GM23248 (cell line): Measurements from ENCODE around the gene NME5. TPM values are rescaled to one million over a fixed set of nuclear protein-coding genes. Genes with fewer than 3 reads are reported as not detected.
"Not testable (repeated sequence)": the region's sequence is repeated elsewhere in the genome, so short reads cannot be mapped to it uniquely, and the experiment has no call there.

Experiments used
- DNase-seq: peaks from one replicate; pipeline ENCODE4 v3.0.0-alpha.2; 2015
- H2AFZ ChIP-seq: fragments of 200-600 bp; sonication (generic); 2 replicates; pipeline ENCODE4 v1.6.1; 2016; ENCODE audit warnings: antibody characterized with exemption
- H3F3A ChIP-seq: fragments of 200-600 bp; sonication (generic); 2 replicates; pipeline ENCODE4 v1.6.1; 2016; ENCODE audit warnings: mild to moderate bottlenecking, antibody characterized with exemption, mixed run types; ENCODE audit not compliant: insufficient read depth
- H3K27ac ChIP-seq: fragments of 200-600 bp; sonication (generic); 2 replicates; pipeline ENCODE4 v1.5.1; 2016; ENCODE audit warnings: mild to moderate bottlenecking
- H3K27me3 ChIP-seq: fragments of 200-600 bp; sonication (generic); replicated peaks from 2 replicates; pipeline ENCODE4 v1.6.1; 2016; ENCODE audit warnings: mild to moderate bottlenecking; ENCODE audit not compliant: insufficient read depth
- H3K36me3 ChIP-seq: fragments of 200-600 bp; sonication (generic); 2 replicates; pipeline ENCODE4 v1.6.1; 2016; ENCODE audit warnings: low read depth, mild to moderate bottlenecking
- H3K4me1 ChIP-seq: fragments of 200-600 bp; sonication (generic); 2 replicates; pipeline ENCODE4 v1.6.1; 2016; ENCODE audit warnings: mild to moderate bottlenecking; ENCODE audit not compliant: insufficient read depth
- H3K4me2 ChIP-seq: fragments of 200-600 bp; sonication (generic); one replicate; pipeline ENCODE4 v1.6.1; 2016; ENCODE audit warnings: mild to moderate bottlenecking; ENCODE audit not compliant: unreplicated experiment
- H3K4me3 ChIP-seq: fragments of 200-600 bp; sonication (generic); 2 replicates; pipeline ENCODE4 v1.5.1; 2016; ENCODE audit warnings: mild to moderate bottlenecking
- H3K79me2 ChIP-seq: fragments of 200-600 bp; sonication (generic); 2 replicates; pipeline ENCODE4 v1.6.1; 2016; ENCODE audit warnings: mild to moderate bottlenecking; ENCODE audit not compliant: insufficient read depth
- H3K9ac ChIP-seq: fragments of 200-600 bp; sonication (generic); 2 replicates; pipeline ENCODE4 v1.6.1; 2016; ENCODE audit warnings: mild to moderate bottlenecking
- H3K9me2 ChIP-seq: fragments of 200-600 bp; sonication (generic); 2 replicates; pipeline ENCODE4 v1.6.1; 2016; ENCODE audit warnings: mixed run types, mild to moderate bottlenecking, moderate library complexity; ENCODE audit not compliant: insufficient read depth
- H3K9me3 ChIP-seq: fragments of 200-600 bp; sonication (generic); one replicate; pipeline ENCODE4 v1.6.1; 2017; ENCODE audit warnings: low read depth
- H4K20me1 ChIP-seq: fragments of 200-600 bp; sonication (generic); 2 replicates; pipeline ENCODE4 v1.6.0; 2016; ENCODE audit not compliant: insufficient read depth
- EZH2 ChIP-seq: fragments of 200-600 bp; sonication (generic); IDR thresholded peaks from 2 replicates; pipeline ENCODE4 v1.6.1; 2018; ENCODE audit warnings: antibody characterized with exemption, mild to moderate bottlenecking; ENCODE audit not compliant: insufficient read depth, poor library complexity, severe bottlenecking
- EZH2phosphoT487 ChIP-seq: fragments of 200-600 bp; sonication (generic); IDR thresholded peaks from 2 replicates; pipeline ENCODE4 v1.6.1; 2018; ENCODE audit warnings: antibody characterized with exemption, moderate library complexity, mild to moderate bottlenecking, low read depth; ENCODE audit not compliant: insufficient read depth
- WGBS, 2 experiments: methylation state at CpG; one replicate each; pipeline ENCODE4 v1.1.6; 2015 to 2017; ENCODE audit warnings: low lambda C conversion rate in 2 of 2, low coverage in 1 of 2; ENCODE audit errors: missing lambda C conversion rate in 2 of 2; 5-methylcytosine and 5-hydroxymethylcytosine counted together
- in situ Hi-C: fragments of 300-500 bp; cut with MboI; formaldehyde crosslinking; loops from 2 replicates; pipeline ENCODE4 v1.15.0; 2020
- polyA plus RNA-seq: library from polyadenylated mRNA; unstranded; fragments of >200 nt; fragmentation: Nextera tagmentation; extraction: Ambion mirVana; gene quantifications from 2 replicates; pipeline ENCODE4 v1.2.1, GENCODE V29; 2016
- total RNA-seq: library from RNA; depleted of rRNA; stranded (reverse); fragments of >200 nt; shearing (Covaris generic); gene quantifications from 2 replicates; pipeline ENCODE4 v1.2.3, GENCODE V29; 2014

The NME5 gene
- total and polyA plus RNA-seq, 2 experiments from 2014 or later, result not detected

- H3K36me3 ChIP-seq, result no peaks in the 10 kb centered on the region
These were observed 61.1 kb downstream of the NME5 start for GRCh38 chr5:138078006-138078643.

GRCh38 chr5:138077064-138077696 lies 62.0 kb downstream of the NME5 start:
- Histone ChIP-seq H3K79me2 (no peaks in the 10 kb centered on the region), H2AFZ (peak overlapping the region; percentile 50), H3K9me3 (no peaks in the 10 kb centered on the region), H3K27me3 (no peaks in the 10 kb centered on the region), H3K4me1 (no peaks in the 10 kb centered on the region), H3K27ac (no peak overlapping the region), H3F3A (no peaks in the 10 kb centered on the region), H3K36me3 (no peaks in the 10 kb centered on the region), H3K9ac (no peak overlapping the region), H3K4me3 (no peak overlapping the region), H3K4me2 (no peak overlapping the region), H3K9me2 (no peaks in the 10 kb centered on the region), H4K20me1 (no peaks in the 10 kb centered on the region)
- TF ChIP-seq EZH2 (no peak), EZH2phosphoT487 (no peak)
- DNase-seq, result peak; percentile 75
- WGBS, 2 experiments, result 24 to 25% methylated on average over 5 of the region's 5 CpGs
- in situ Hi-C loops, result no loop called here

More at GRCh38 chr5:138078006-138078643, 61.1 kb downstream of the NME5 start:
- H3K9me3 ChIP-seq, result no peaks in the 10 kb centered on the region
- no peak overlapping the region for H3K9ac ChIP-seq
- H2AFZ ChIP-seq, result no peak overlapping the region
- WGBS, 2 experiments, result 25 to 29% methylated on average over 1 of the region's 1 CpG
- no peak overlapping the region for H3K4me2 ChIP-seq
- in situ Hi-C loops, result no loop called here
- TF ChIP-seq EZH2 (no peak), EZH2phosphoT487 (no peak)
- H3K4me1 ChIP-seq, result no peaks in the 10 kb centered on the region
- H3K9me2 ChIP-seq, result no peaks in the 10 kb centered on the region
- H3K27me3 ChIP-seq, result no peaks in the 10 kb centered on the region
- H4K20me1 ChIP-seq, result no peaks in the 10 kb centered on the region
- H3K27ac ChIP-seq, result no peak overlapping the region
- no peaks in the 10 kb centered on the region for H3F3A ChIP-seq
- no peaks in the 10 kb centered on the region for H3K79me2 ChIP-seq
- no peak for DNase-seq
- no peak overlapping the region for H3K4me3 ChIP-seq

GRCh38 chr5:138070026-138070425 lies 69.2 kb downstream of the NME5 start:
- H3K4me3 ChIP-seq, in situ Hi-C loops, H3K79me2 ChIP-seq, H3F3A ChIP-seq, H3K9me3 ChIP-seq, H3K4me1 ChIP-seq, H3K27ac ChIP-seq, H2AFZ ChIP-seq, H3K4me2 ChIP-seq, DNase-seq, H3K36me3 ChIP-seq, H3K9ac ChIP-seq, H3K27me3 ChIP-seq, H3K9me2 ChIP-seq, H4K20me1 ChIP-seq: not testable (repeated sequence)
- 80 to 96% methylated on average over 4 to 31 of the region's 32 CpGs for WGBS, 2 experiments

- WGBS, 2 experiments, result 17 to 18% methylated on average over 6 of the region's 6 CpGs
- no peaks in the 10 kb centered on the region for H4K20me1 ChIP-seq
- no peaks in the 10 kb centered on the region for H3K4me1 ChIP-seq
- peak overlapping the region; percentile 63 for H3K4me2 ChIP-seq
- no peak overlapping the region for H3K9ac ChIP-seq
- peak; percentile 84 for DNase-seq
- peak overlapping the region; percentile 52; the same call in 1 of the 2 replicates for H3K4me3 ChIP-seq
- no peaks in the 10 kb centered on the region for H3K79me2 ChIP-seq
- no peaks in the 10 kb centered on the region for H3F3A ChIP-seq
- H2AFZ ChIP-seq, result peak overlapping the region; percentile 31; the same call in 1 of the 2 replicates
- TF ChIP-seq EZH2phosphoT487, result no peak
- no peak for TF ChIP-seq EZH2
- in situ Hi-C loops, result no loop called here
- no peaks in the 10 kb centered on the region for H3K9me2 ChIP-seq
- H3K27ac ChIP-seq, result no peak overlapping the region
- no peaks in the 10 kb centered on the region for H3K9me3 ChIP-seq
- no peaks in the 10 kb centered on the region for H3K36me3 ChIP-seq
- H3K27me3 ChIP-seq, result no peaks in the 10 kb centered on the region
These were observed 70.3 kb downstream of the NME5 start for GRCh38 chr5:138068742-138069600.
